ENCODE results near the gene BIRC2.

DNA sequence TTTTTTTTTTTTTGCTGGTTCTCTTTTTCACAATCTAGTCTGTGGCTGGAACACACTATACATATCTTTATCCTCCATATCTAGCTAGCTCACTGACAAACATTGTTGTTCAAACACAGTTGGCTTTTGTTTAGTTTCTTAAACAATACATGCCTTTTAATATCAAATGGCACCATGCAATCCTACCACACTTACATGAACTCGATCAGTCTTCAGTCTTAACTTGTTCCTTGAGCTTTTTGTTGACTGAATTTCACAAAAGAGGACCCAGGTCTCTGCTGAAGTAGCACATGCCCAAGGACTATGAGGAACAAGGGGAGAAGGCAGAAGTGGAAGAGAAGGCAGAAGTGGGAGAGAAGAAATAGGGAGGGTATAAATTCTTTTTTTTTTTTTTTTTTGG, 80.1 kb downstream of the BIRC2 start:
- no peak for TF ChIP-seq CTCF (IDR thresholded peaks at IDR 0.05; ENCODE audit: insufficient read depth, low read length)
- no peak for TF ChIP-seq REST (IDR thresholded peaks at IDR 0.05; ENCODE audit: insufficient replicate concordance, low read depth)
